Cardiac muscle cell (in vitro differentiated cells and primary cell): ENCODE results near the gene CARS1. TPM values are rescaled to one million over a fixed set of nuclear protein-coding genes. Genes with fewer than 3 reads are reported as not detected.

Experiments used
- DNase-seq, 2 donors: peaks; one replicate each; pipeline versions ENCODE4 v3.0.0 to v3.0.0-alpha.2; 2010 to 2017; ENCODE audit warnings: low read depth in 1 of 2, low spot score in 1 of 2
- H3K27ac ChIP-seq: fragments of 200-600 bp; sonication (generic); 2 replicates; pipeline ENCODE4 v1.5.1; 2016
- H3K27me3 ChIP-seq: fragments of 200-600 bp; sonication (generic); 2 replicates; pipeline ENCODE4 v1.6.0; 2016; ENCODE audit warnings: control low read depth
- H3K36me3 ChIP-seq: fragments of 200-600 bp; sonication (generic); 2 replicates; pipeline ENCODE4 v1.5.1; 2016; ENCODE audit warnings: control low read depth
- H3K4me1 ChIP-seq: fragments of 200-600 bp; sonication (generic); 2 replicates; pipeline ENCODE4 v1.8.1; 2017; ENCODE audit warnings: low read depth, mild to moderate bottlenecking, mixed run types
- H3K4me3 ChIP-seq: fragments of 200-600 bp; sonication (generic); 2 replicates; pipeline ENCODE4 v1.5.1; 2016; ENCODE audit warnings: mild to moderate bottlenecking
- H3K9me3 ChIP-seq: fragments of 200-600 bp; sonication (generic); 2 replicates; pipeline ENCODE4 v1.5.1; 2017; ENCODE audit warnings: low read depth, mild to moderate bottlenecking, control low read depth
- CTCF ChIP-seq: IDR thresholded peaks from 2 replicates; pipeline ENCODE4 v1.5.1; 2012; ENCODE audit warnings: low read depth, mild to moderate bottlenecking, low read length
- polyA plus RNA-seq: library from polyadenylated mRNA; unstranded; fragments of >200 nt; fragmentation: Nextera tagmentation; extraction: Ambion mirVana; gene quantifications from 2 replicates; pipeline ENCODE4 v1.2.1, GENCODE V29; 2016
- total RNA-seq: library from RNA; depleted of rRNA; stranded (reverse); fragments of >200 nt; gene quantifications from 2 replicates; pipeline ENCODE4 v1.2.3, GENCODE V29; 2016

CARS1 gene
- total and polyA plus RNA-seq, 2 experiments from 2014 or later: 18.5 to 24.2 TPM

GRCh38 chr11:2983908-2984307 lies 73.3 kb downstream of the CARS1 start:
- Histone ChIP-seq H3K27ac (no peak overlapping the region), H3K4me3 (no peak overlapping the region), H3K36me3 (peaks cover 4% of the 10 kb centered on the region), H3K4me1 (peaks cover 13% of the 10 kb centered on the region), H3K9me3 (no peaks in the 10 kb centered on the region), H3K27me3 (no peaks in the 10 kb centered on the region)
- DNase-seq: no peak
- no peak for TF ChIP-seq CTCF

GRCh38 chr11:2982214-2982613 lies 75.0 kb downstream of the CARS1 start:
- Histone ChIP-seq H3K4me1 (peaks cover 9% of the 10 kb centered on the region), H3K9me3 (no peaks in the 10 kb centered on the region), H3K4me3 (no peak overlapping the region), H3K36me3 (peaks cover 15% of the 10 kb centered on the region), H3K27me3 (no peaks in the 10 kb centered on the region), H3K27ac (peak overlapping the region; percentile 41)
- no peak for TF ChIP-seq CTCF
- DNase-seq: no peak

GRCh38 chr11:2981130-2981529 lies 76.1 kb downstream of the CARS1 start:
- Histone ChIP-seq H3K9me3 (no peaks in the 10 kb centered on the region), H3K27me3 (no peaks in the 10 kb centered on the region), H3K36me3 (peaks cover 17% of the 10 kb centered on the region), H3K4me3 (no peak overlapping the region), H3K4me1 (peaks cover 9% of the 10 kb centered on the region), H3K27ac (no peak overlapping the region)
- TF ChIP-seq CTCF: no peak
- no peak for DNase-seq

GRCh38 chr11:2980168-2980840 lies 76.9 kb downstream of the CARS1 start:
- H3K4me3 ChIP-seq: no peak overlapping the region
- H3K9me3 ChIP-seq: no peaks in the 10 kb centered on the region
- peaks cover 9% of the 10 kb centered on the region for H3K4me1 ChIP-seq
- H3K27ac ChIP-seq: no peak overlapping the region
- no peak for TF ChIP-seq CTCF
- DNase-seq: no peak
- H3K27me3 ChIP-seq: no peaks in the 10 kb centered on the region
- peaks cover 18% of the 10 kb centered on the region for H3K36me3 ChIP-seq

- Histone ChIP-seq H3K27ac (no peak overlapping the region), H3K4me3 (no peak overlapping the region), H3K9me3 (no peaks in the 10 kb centered on the region), H3K4me1 (no peaks in the 10 kb centered on the region), H3K36me3 (peaks cover 42% of the 10 kb centered on the region), H3K27me3 (no peaks in the 10 kb centered on the region)
- no peak for DNase-seq
- TF ChIP-seq CTCF: no peak
Measured at GRCh38 chr11:2977113-2977512, 80.1 kb downstream of the CARS1 start.
